HG02870 (cell line): ENCODE data around the gene DHRS7B.
"Not testable (repeated sequence)": the region's sequence is repeated elsewhere in the genome, so short reads cannot be mapped to it uniquely, and the experiment has no call there.

Experiments used
- ATAC-seq: cut with Tn5 transposase; IDR thresholded peaks from one replicate; pipeline ENCODE4 v1.9.1; 2021; ENCODE audit warnings: mild to moderate bottlenecking, moderate library complexity; ENCODE audit not compliant: unreplicated experiment

Gene DHRS7B

DNA sequence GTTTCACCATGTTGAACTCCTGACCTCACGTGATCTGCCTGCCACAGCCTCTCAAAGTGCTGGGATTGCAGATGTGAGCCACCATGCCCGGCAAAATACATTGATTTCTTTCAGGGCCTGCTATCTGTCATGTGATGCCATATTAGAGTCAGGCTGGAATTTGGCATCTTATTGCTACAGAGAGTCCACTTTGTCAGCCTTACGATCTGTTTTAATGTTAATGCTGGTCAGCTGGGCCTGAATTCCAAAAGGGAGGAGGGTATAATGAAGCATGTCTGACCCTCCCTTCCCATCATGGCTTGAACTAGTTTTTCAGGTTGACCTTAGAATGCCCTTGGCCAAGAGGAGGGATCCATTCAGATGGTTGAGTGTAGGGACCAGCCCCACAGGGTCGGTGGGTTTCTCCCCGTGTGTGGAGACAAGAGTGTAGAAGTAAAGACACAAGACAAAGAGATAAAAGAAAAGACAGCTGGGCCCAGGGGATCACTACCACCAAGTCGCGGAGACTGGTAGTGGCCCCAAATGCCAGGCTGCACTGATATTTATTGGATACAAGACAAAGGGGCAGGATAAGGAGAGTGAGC lies 19.6 kb upstream of the DHRS7B start:
- not testable (repeated sequence) for ATAC-seq

DNA sequence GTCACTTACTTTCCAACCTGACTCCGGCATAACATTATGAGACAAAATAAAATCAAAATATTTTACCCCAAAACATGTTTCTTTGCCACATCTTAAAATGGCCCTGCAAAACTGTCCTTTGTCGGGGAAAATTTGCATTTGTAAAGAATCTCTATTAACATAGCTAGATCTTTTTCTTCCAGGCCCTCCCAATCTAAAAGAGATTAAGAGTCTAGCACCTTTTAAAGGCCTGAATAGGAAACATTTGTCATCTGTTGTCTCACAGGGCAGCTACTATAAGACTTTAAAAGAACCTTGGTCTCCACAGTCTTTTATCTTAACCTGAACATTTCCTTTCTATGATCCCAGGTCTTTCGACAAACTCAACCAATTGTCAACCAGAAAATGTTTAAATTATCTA lies 18.1 kb upstream of the DHRS7B start:
- ATAC-seq, result no peak

DNA sequence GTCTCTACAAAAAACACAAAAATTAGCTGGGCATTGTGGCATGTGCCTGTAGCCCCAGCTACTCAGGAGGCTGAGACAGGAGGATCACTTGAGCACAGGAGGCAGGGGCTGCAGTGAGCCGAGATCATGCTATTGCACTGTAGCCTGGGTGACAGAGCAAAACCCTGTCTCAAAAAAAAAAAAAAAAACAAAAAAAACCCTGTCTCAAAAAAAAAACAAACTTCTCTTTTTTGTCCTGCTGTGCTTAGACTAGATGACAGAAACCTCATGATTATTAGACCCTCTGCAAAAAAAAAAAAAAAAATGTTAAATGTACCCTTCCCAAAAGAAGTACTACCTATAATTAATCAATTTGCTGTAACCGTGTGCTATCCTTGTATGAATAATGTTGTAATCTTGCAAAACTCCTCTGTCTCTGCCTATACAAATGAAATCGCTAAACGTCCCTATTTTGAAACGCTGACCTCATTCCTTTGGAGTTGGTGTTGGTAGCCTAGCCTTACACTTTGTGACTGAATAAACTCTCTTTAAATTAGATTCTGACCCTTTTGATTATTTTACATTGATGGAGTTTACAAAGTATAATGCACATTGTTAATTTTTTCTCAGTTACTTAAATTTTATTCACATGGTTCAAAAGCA lies 13.6 kb upstream of the DHRS7B start:
- ATAC-seq, result no peak

DNA sequence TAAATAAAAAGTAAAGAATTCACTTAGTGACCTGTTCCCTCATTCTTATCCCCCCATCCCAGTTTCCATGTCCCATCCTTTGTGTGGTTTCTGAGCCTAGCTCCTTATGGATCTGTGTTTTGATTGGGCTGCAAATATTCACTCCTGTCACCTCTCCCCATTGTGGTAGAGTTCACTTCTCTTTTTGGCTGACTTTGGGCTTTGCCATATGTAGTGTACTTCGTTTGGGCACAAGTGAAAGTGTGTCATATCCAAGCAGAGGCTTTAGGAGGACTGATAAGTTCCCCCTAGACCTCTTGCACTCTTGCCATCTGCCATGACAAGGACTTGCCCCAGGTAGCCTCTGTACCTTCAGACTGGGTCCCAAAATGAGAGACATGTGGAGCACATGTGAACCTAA lies 13.0 kb upstream of the DHRS7B start:
- no peak for ATAC-seq

DNA sequence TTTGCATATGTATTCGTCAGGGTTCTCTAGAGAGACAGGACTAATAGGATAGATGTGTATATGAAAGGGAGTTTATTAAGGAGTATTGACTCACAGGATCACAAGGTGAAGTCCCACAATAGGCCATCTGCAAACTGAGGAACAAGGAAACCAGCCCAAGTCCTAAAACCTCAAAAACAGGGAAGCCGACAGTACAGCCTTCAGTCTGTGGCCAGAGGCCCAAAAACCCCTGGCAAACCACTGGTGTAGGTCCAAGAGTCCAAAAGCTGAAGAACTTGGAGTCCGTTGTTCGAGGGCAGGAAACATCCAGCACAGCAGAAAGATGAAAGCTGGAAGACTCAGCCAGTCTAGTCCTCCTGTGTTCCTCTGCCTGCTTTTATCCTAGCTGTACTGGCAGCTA lies 12.0 kb upstream of the DHRS7B start:
- ATAC-seq, result not testable (repeated sequence)

DNA sequence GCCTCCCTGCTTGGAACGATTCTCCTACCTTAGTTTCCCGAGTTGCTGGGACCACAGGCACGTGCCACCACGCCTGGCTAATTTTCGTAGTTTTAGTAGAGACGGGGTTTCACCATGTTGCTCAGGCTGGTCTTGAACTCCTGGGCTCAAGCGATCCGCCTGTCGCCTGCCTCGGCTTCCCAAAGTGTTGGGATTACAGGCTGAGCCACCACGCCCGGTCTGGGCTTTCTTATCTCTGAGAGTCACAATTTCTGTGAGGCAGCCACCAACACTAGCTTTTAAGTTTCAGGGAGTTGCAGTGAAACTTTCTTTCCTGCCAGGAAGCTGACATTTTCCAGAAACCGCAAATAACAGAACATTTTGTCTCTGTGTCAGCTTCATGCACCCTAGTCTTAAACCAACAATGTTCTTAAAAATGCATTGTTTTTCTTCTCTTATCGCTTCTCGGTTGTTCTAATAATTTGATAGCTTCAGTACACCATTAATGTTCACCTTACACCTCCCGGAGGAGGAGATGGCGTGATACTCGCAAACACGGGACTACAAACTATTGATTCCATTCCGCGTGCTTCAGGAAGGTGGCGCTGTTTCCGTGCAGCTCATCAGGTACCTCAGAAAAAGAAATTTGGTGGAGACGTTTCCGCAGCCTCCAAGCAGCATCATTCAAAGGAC lies 7.4 kb upstream of the DHRS7B start:
- ATAC-seq, result no peak

DNA sequence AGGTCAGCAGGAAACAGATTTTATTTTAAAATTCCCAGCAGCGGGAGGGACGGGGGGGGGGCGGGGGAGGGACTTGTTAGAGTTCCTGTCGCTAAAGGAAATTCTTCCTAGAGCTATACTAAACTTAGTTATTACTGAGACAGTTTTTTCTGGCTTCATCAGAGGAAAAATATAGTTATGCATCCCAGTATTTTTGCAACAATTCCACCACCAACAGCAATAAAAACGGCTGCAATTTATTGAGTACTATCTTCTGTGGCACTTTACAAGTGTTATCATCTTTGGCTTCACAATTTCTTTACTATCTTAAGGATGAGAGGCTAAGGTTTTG lies 6.9 kb upstream of the DHRS7B start:
- no peak for ATAC-seq

DNA sequence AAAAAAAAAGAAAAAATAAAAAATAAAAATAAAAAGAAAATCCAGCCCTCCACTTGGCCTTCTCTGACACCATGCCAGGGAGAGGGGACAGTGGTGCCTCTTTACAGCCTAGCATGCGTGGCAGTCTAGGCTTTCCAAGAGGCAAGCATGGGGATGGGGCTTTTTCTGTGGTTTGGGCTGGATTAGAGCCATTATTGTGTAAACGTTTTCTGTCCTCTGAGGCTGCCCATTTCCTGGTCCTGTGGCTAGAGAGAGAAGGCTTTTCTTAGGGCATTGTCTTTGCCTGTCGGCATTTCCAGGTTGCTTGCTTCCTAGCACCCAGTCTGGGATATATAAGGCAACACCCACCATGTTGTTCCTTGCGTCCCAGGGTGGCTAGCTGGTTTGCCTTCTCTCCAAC lies 2.7 kb upstream of the DHRS7B start:
- no peak for ATAC-seq

DNA sequence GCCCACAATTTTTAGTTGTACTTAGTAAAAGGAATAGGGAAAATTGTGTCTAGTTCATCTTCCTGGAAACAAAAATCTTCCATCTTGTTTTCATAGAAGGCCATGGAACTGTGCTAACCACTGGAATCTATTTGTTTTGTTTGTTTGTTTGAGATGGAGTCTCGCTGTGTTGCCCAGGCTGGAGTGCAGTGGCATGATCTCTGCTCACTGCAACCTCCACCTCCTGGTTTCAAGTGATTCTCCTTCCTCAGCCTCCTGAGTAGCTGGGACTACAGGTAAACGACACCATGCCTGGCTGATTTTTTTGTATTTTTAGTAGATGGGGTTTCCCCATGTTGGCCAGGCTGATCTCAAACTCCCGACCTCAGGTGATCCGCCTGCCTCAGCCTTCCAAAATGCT lies 2.2 kb upstream of the DHRS7B start:
- not testable (repeated sequence) for ATAC-seq

DNA sequence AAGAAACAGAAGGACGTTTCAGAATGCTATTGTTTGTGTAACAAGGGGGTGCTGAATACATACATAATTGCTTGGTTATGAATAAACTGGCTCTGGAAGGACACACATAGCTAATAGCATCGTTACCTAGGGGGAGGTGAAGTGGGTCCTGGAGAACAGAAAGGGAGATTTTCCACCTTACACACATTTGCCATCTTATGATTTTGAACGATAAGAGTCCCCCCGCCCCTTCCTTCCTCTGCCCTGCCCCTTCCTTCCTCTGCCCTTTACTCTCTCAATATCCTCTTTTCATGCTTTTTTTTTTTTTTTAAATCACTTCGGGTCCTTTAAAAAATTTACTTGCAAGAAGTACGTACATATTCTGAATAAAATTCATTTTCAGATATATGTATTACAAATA lies 902 bp upstream of the DHRS7B start:
- ATAC-seq, result no peak

DNA sequence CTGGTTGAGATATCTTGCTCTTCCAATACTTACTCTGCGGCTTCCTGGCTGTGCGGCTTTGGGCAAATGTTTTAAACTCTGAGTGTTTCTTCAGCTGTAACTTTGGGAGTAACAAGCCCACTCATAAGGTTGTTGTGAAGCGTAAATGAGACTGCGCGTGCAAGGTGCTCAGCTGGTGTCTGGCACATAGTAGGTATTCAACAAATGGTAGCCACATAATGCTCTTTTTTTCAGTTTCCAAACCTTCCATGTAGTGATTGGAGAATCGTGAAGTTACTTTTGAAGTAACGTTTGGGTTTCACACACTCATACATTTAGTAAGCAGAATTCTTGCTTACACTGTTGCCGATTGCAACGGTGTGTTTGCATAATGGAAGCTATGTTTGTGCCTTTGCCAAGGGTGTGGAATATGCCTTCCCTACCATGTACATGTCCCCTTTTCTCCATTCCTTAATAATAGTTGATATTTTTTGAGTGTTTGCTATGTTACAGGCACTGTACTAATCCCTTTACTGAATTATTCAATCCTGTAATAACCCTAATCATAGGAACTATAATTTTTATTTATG lies 829 bp downstream of the DHRS7B start:
- ATAC-seq, result no peak

DNA sequence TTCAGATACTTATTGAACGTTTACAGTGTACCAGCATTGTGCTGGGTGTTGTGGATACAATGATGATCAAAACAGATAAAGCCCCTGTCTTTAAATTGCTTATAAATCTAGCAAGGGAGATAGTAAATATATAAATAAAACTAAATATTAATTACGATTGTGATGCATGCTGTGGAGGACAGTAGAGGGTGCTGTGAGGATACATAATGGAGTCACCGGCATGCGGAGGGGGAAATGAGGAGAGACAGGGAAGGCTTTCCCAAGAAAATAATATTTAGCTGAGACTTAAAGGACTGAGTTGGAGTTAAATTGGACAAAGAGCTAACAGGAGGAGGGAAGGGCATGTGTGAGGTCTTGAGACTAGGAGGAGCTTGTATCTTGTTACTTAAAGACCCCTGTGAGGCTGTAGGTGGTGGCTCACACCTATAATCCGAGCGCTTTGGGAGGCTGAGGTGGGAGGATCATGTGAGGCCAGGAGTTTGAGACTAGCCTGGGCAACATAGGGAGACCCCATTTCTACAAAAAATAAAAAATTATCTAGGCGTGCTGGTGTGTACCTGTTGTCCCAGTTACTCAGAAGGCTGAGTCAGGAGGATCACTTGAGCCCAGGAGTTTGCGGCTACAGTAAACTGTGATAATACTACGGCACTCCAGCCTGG lies 2.4 kb downstream of the DHRS7B start:
- ATAC-seq, result no peak

DNA sequence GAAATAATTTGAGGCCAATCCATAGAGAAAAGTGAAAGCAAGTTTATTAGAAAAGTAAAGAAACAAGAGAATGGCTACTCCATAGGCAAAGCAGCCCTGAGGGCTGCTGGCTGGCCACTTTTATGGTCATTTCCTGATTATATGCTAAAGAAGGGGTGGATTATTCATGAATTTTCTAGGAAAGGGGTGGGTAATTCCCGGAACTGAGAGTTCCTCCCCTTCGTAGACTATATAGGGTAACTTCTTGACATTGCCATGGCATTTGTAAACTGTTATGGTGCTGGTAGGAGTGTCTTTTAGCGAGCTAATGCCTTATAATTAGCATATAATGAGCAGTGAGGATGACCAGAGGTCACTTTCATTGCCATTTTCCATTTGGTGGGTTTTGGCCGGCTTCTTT lies 4.4 kb downstream of the DHRS7B start:
- ATAC-seq, result no peak

DNA sequence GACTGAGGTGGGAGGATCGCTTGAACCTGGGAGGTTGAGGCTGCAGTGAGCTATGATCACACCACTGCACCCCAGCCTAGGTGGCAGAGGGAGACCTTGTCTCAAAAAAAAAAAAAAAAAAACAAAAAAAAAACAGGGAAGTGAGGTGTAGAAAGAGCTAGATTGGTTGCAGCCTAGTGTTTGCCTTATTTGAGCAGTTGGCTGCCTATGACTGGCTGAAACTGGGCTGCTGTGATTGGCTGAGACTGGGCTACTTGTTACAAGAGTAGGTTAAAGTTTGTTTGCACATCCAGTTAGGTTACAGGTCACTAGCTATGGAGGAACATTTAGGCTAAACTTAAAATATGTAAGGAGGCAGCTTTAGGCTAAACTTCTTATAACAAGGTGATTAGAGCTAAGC lies 5.7 kb downstream of the DHRS7B start:
- no peak for ATAC-seq

DNA sequence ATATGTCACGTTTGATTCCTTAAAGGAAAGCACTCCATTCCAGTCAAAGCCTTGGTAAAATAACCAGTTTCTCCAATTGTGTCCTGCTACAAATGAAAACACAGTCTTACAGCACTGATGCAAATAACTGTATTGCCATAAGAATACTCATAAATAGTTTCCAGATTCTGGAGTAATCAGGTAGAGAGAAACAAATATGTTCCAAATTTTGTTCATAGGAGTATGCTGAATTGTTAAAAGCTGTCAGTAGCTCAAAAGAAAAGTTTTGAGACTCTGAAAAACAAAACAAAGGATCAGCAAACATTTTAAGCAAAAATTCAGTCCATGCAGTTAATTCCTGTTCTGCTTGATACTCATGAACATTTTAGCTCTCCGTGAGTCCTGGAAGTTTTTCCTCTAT lies 7.8 kb downstream of the DHRS7B start:
- ATAC-seq, result no peak

DNA sequence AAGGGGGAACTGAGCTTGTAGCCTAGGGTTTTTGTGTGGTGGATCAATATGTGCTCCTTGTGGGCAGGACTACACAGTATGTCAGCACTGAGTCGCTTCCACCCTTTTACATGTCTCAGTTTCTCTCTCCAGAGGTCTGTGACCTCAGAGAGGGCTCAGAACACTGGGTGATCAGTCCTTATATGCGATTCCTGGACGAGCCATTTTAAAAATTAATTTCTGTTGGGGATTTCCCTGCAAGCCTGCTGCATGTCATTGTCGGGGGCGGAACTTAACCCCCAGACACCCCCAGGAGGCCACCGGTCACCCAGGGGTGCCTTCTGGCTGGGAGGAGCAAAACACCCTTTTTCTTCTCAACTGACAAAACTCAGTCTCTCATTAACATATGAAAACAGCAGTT lies 14.1 kb downstream of the DHRS7B start:
- no peak for ATAC-seq

DNA sequence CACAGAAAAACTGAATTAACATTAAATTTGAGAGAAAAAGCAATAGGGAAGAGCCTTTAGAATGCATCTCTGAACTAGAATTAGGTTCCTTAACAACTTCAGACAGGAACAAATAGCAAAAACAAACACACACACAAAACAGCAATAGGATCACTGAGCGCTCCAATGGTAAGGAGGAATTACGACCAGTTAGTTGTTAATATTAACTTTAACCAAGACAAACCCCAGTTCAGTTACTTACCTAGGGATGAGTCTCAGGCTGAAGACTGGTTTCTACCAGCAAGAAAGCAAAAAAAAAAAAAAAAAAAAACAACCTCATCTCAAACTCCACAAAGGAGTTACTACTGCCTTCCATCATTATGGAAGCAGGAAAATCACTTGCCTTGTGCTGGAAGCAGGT lies 14.6 kb downstream of the DHRS7B start:
- no peak for ATAC-seq

DNA sequence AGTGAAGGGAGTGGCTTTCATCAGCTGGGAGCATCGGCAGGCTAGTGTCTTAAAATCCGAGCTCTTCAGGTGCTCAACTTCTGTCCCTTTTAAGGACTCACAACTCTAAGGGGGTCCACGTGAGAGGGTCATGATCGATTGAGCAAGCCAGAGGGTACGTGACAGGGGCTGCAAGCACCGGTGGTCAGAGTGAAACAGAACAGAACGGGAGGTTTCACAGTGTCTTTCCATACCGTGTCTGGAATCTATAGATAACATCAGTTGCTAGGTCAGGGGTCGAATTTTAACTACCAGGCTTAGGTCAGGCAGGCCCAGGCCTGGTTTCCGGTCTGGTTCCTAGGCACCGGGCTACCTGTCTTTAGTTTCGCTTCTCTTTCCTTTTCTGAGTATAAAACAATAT lies 15.3 kb downstream of the DHRS7B start:
- ATAC-seq, result not testable (repeated sequence)

DNA sequence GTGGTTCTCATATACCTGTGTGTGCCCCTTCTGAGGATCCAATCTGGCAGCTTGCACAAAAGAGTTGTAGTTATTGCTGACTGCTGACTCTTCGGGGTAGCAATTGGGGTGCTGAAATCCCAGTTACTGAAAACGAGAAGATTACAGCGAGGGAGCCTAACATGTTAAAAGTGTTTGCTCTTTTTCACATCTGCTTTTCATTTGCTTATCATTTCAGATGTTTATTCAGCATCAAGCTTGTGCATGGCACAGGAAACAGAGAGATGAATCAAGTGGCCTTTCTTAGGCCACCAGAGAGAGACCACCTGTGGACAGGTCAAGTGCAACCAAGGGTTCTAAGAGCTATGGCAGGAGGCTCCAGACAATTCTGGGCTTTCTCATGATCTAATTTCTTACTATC lies 16.9 kb downstream of the DHRS7B start:
- peak; percentile 42 for ATAC-seq

DNA sequence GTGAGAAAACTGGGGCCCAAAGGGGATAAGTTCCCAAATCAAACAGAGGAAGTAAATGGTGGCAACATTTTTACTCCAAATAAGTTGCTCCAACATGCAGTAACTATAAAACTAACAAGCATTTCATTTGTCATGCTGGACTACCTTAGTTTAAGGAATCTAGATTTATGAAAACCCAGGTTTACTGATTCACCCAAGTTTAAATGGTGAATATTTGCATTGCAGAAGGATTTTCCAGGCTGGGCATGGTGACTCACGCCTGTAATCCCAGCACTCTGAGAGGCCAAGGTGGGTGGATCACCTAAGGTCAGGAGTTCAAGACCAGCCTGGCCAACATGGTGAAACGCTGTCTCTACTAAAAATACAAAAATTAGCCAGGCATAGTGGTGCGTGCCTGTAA lies 17.5 kb downstream of the DHRS7B start:
- ATAC-seq, result not testable (repeated sequence)

DNA sequence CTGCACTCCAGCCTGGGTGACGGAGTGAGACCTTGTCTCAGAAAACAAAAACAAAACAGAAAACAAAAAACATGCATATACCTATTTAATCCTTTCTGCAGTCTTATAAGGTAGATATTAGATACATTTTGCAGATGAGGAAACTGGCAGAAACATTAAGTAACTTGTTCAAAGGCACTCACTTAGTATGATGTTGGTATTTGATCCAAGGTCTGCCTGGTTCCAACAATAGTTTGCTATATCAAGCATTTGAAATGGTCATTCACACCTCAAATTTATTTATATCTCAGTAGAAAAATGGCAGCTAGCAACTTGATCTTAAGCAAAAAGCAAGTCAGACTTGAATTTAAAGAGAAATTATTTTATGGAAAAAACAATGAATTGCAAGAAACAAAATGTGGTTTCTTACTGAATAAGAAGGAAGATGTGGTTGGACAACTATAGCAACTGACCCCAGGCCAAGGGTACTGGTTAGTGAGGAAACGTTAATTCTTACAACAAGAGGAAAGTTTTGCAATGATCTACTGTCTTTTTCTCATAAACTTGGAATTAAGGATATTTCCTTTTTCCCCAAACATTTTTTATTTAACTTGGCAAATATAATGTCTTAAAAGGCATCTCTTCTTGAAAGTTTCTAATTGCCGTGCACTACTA lies 19.7 kb downstream of the DHRS7B start:
- ATAC-seq, result no peak
